WERI-Rb-1 (cell line): ENCODE data around the gene KIAA1958.

Experiments used
- DNase-seq: peaks from one replicate; pipeline ENCODE4 v3.0.0-alpha.2; 2020
- H3K27ac ChIP-seq: fragments of 250-450 bp; sonication (Bioruptor Pico); 2 replicates; pipeline ENCODE4 v1.5.1; 2020; ENCODE audit warnings: mild to moderate bottlenecking, moderate library complexity
- H3K27me3 ChIP-seq: fragments of 250-450 bp; sonication (Bioruptor Pico); 2 replicates; pipeline ENCODE4 v1.5.1; 2021; ENCODE audit warnings: mild to moderate bottlenecking, low read depth, moderate library complexity; ENCODE audit not compliant: insufficient read depth, severe bottlenecking
- H3K36me3 ChIP-seq: fragments of 250-450 bp; sonication (Bioruptor Pico); 2 replicates; pipeline ENCODE4 v1.5.1; 2020; ENCODE audit warnings: mild to moderate bottlenecking, moderate library complexity
- H3K4me3 ChIP-seq: 2 replicates; pipeline ENCODE4 v1.5.1; 2011; ENCODE audit warnings: low read depth, mild to moderate bottlenecking, control low read depth, low read length
- H3K9me3 ChIP-seq: fragments of 250-450 bp; sonication (Bioruptor Pico); 2 replicates; pipeline ENCODE4 v1.5.1; 2021; ENCODE audit warnings: mild to moderate bottlenecking, moderate library complexity; ENCODE audit not compliant: severe bottlenecking
- CTCF ChIP-seq: IDR thresholded peaks from 2 replicates; pipeline ENCODE4 v1.5.1; 2011; ENCODE audit warnings: low read depth, mild to moderate bottlenecking, control low read depth, inconsistent platforms, low read length

KIAA1958 gene

DNA sequence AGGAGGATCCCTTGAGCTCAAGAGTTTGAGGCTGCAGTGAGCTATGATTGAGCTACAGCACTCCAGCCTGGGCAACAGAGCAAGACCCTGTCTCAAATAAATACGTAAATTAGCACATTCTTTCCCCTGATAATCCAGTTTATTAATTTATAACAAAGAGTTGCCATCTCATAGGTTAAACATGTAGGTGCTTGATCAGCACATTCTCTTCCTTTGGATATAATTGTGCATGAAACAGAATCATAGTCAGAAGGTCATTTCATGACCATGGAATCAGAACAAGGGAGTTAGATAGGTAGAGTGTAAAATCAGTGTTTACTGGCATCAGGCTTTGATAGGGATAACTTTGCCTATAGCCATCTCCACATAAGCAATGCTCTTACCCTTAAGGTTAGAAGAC is 43.0 kb upstream of the KIAA1958 start:
- no peak overlapping the region for H3K27ac ChIP-seq
- no peak for TF ChIP-seq CTCF
- H3K27me3 ChIP-seq = no peaks in the 10 kb centered on the region
- no peak overlapping the region for H3K4me3 ChIP-seq
- H3K9me3 ChIP-seq = no peaks in the 10 kb centered on the region
- H3K36me3 ChIP-seq = peaks cover 2% of the 10 kb centered on the region; the same call in 1 of the 2 replicates
- no peak for DNase-seq

DNA sequence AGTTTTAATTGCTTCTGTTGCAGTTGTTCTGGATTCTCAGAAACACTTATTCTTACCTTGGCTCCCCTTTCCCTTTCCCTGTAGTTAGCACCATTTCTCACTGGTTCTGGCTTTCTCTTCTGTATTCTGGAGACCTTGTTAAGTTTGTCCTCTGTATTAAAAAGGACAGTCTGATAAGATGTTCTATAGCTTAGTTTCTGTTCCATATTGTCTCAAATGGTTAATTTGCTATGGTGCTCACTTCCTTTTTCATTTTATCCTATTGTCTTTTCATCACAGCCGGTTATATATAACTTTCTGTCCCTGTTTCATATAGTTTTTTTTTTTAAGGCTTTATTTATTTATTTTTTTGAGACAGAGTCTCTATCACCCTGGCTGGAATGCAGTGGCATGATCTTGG is 41.4 kb upstream of the KIAA1958 start:
- H3K36me3 ChIP-seq = peaks cover 2% of the 10 kb centered on the region; the same call in 1 of the 2 replicates
- TF ChIP-seq CTCF = no peak
- DNase-seq = no peak
- no peaks in the 10 kb centered on the region for H3K27me3 ChIP-seq
- no peak overlapping the region for H3K4me3 ChIP-seq
- no peaks in the 10 kb centered on the region for H3K9me3 ChIP-seq
- H3K27ac ChIP-seq = no peak overlapping the region

DNA sequence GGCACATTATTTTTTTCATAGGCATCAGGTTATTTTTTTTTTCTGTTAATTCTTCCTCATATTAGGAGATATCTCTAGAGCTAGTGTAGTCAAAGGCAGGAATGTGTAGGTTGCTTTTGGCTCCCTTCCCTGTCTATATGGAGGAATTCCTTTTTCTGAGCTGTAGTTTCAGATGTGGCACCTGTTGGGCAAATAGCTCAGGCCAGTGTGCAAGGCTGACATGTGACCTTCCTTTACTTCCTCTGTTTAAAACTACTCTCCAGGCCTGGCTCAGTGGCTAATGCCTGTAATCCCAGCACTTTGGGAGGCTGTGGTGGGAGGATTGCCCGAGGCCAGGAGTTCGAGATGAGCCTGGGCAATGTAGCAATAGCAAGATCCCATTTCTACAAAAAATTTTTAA is 40.5 kb upstream of the KIAA1958 start:
- no peak for DNase-seq
- peaks cover 2% of the 10 kb centered on the region; the same call in 1 of the 2 replicates for H3K36me3 ChIP-seq
- TF ChIP-seq CTCF = no peak

GRCh38 chr9:112446526-112446925 is 40.1 kb upstream of the KIAA1958 start:
- Histone ChIP-seq H3K4me3 (no peak overlapping the region), H3K9me3 (no peaks in the 10 kb centered on the region), H3K27me3 (no peaks in the 10 kb centered on the region), H3K36me3 (peaks cover 2% of the 10 kb centered on the region; the same call in 1 of the 2 replicates), H3K27ac (no peak overlapping the region)
- no peak for TF ChIP-seq CTCF
- no peak for DNase-seq

More for the DNA sequence above, 40.5 kb upstream of the KIAA1958 start:
- H3K9me3 ChIP-seq = no peaks in the 10 kb centered on the region
- no peak overlapping the region for H3K4me3 ChIP-seq
- no peak overlapping the region for H3K27ac ChIP-seq
- no peaks in the 10 kb centered on the region for H3K27me3 ChIP-seq

DNA sequence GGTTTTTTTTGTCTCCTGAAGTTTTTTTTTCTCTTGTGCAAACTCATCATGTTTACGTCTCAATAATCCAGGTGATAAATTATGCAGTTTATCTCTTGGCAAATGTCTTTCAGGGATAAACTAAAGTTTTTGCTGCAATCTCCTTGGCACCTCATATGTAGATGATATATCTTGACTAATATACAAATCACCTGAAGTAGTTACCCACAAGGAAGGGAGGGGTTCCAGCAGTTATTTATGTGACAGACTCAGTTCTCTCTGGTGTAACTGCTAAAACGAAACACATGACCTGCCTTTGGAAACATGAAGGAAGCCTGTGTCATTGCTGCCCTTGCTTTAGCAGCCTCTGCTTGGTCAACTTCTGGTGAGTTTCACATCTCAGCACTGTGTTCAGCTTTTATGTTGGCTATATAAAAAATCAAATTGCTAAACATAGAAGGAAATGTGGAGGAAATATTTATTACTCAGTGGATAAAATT is 39.3 kb upstream of the KIAA1958 start:
- no peak overlapping the region for H3K27ac ChIP-seq
- H3K4me3 ChIP-seq = no peak overlapping the region
- no peaks in the 10 kb centered on the region for H3K9me3 ChIP-seq
- H3K36me3 ChIP-seq = peaks cover 2% of the 10 kb centered on the region; the same call in 1 of the 2 replicates
- no peak for TF ChIP-seq CTCF
- H3K27me3 ChIP-seq = no peaks in the 10 kb centered on the region
- DNase-seq = no peak

- Histone ChIP-seq H3K27me3 (no peaks in the 10 kb centered on the region), H3K4me3 (no peak overlapping the region), H3K36me3 (peaks cover 40% of the 10 kb centered on the region), H3K27ac (no peak overlapping the region), H3K9me3 (peaks cover 5% of the 10 kb centered on the region)
- no peak for TF ChIP-seq CTCF
- no peak for DNase-seq
Measured at GRCh38 chr9:112462855-112463254, 23.8 kb upstream of the KIAA1958 start.
